HG03354 (cell line): ENCODE measurements around the gene DCAF4.

Experiments
- ATAC-seq: cut with Tn5 transposase; IDR thresholded peaks from one replicate; pipeline ENCODE4 v1.9.1; 2021; ENCODE audit warnings: mild to moderate bottlenecking; ENCODE audit not compliant: unreplicated experiment, poor library complexity, severe bottlenecking

The DCAF4 gene

GRCh38 chr14:72926292-72927028 is at the start of gene DCAF4:
Gene DCAF4, plus strand, starts transcription at chr14:72926464. Its CDS starts 11,515 bp downstream, at chr14:72937979.
- ATAC-seq = peak; percentile 96

GRCh38 chr14:72876710-72877063 is 49.6 kb upstream of the DCAF4 start:
- ATAC-seq = no peak

- no peak for ATAC-seq
These were observed 47.5 kb upstream of the DCAF4 start for GRCh38 chr14:72878746-72879145.

- ATAC-seq = no peak
These were observed 46.8 kb upstream of the DCAF4 start for GRCh38 chr14:72879431-72879830.

- no peak for ATAC-seq
These were observed 46.1 kb upstream of the DCAF4 start for GRCh38 chr14:72880164-72880563.

- no peak for ATAC-seq
These were observed 45.4 kb upstream of the DCAF4 start for GRCh38 chr14:72880820-72881219.

- no peak for ATAC-seq
These were observed 44.7 kb upstream of the DCAF4 start for GRCh38 chr14:72881543-72881942.

GRCh38 chr14:72882047-72882446 is 44.2 kb upstream of the DCAF4 start:
- ATAC-seq = no peak

GRCh38 chr14:72882463-72882862 is 43.8 kb upstream of the DCAF4 start:
- no peak for ATAC-seq

- no peak for ATAC-seq
These were observed 43.2 kb upstream of the DCAF4 start for GRCh38 chr14:72883109-72883508.

- ATAC-seq = no peak
These were observed 42.3 kb upstream of the DCAF4 start for GRCh38 chr14:72883961-72884360.

GRCh38 chr14:72884386-72884785 is 41.9 kb upstream of the DCAF4 start:
- no peak for ATAC-seq

GRCh38 chr14:72887514-72887913 is 38.8 kb upstream of the DCAF4 start:
- ATAC-seq = no peak

- no peak for ATAC-seq
These were observed 38.1 kb upstream of the DCAF4 start for GRCh38 chr14:72888192-72888591.

- no peak for ATAC-seq
These were observed 37.5 kb upstream of the DCAF4 start for GRCh38 chr14:72888636-72889201.

GRCh38 chr14:72889366-72889765 is 36.9 kb upstream of the DCAF4 start:
- ATAC-seq = no peak

- no peak for ATAC-seq
These were observed 34.6 kb upstream of the DCAF4 start for GRCh38 chr14:72891666-72892102.

GRCh38 chr14:72892103-72892878 is 34.0 kb upstream of the DCAF4 start:
- ATAC-seq = no peak

- ATAC-seq = peak; percentile 26
These were observed 33.2 kb upstream of the DCAF4 start for GRCh38 chr14:72892879-72893635.

- peak; percentile 99 for ATAC-seq
These were observed 32.5 kb upstream of the DCAF4 start, which contains the start of gene DPF3 for GRCh38 chr14:72893636-72894322. Gene DPF3, minus strand, starts transcription at chr14:72894101. Its CDS starts 13 bp downstream, at chr14:72894088.
